A549 (cell line): ENCODE results near the gene IGF2. TPM values are rescaled to one million over a fixed set of nuclear protein-coding genes. Genes with fewer than 3 reads are reported as not detected.

Experiments used
- ATAC-seq, 2 experiments: fragments of 200-7000 bp in 1 of 2; fragments of >200 bp in 1 of 2; cut with Nextera tagmentation in 1 of 2; cut with Tn5 transposase in 1 of 2; 3 replicates each; pipeline versions ENCODE4 v1.8.0 to v1.9.1; 2018 to 2020; ENCODE audit warnings: mild to moderate bottlenecking in 1 of 2, moderate library complexity in 1 of 2
- CTCF ChIA-PET: fragments of 300-600 bp; sonication (Branson Sonifier 250); formaldehyde crosslinking; extraction: SDS; loops from one replicate; lab custom pipeline; 2021; ENCODE audit warnings: antibody characterized with exemption, inconsistent platforms; lab: Yijun Ruan, JAX
- POLR2A ChIA-PET: fragments of 350-600 bp; formaldehyde crosslinking; extraction: SDS; loops from one replicate; lab custom pipeline; 2021; ENCODE audit warnings: antibody characterized with exemption, inconsistent platforms; lab: Yijun Ruan, JAX
- DNase-seq, 2 experiments: peaks; one replicate each; pipeline versions ENCODE4 v3.0.0 to v3.0.0-alpha.2; 2011 to 2016; ENCODE audit warnings: low read depth in 1 of 2, low spot score in 1 of 2
- FAIRE-seq: peaks from 2 replicates; lab custom pipeline; 2011; peaks lifted over from hg19 to GRCh38; lab: Jason Lieb, UNC
- H3K27ac ChIP-seq, 2 experiments: fragments of >200 bp; sonication (Bioruptor Twin); formaldehyde crosslinking; 3 replicates each; pipeline ENCODE4 v1.5.1; 2016 to 2017
- H3K4me1 ChIP-seq: fragments of >200 bp; sonication (Bioruptor Twin); formaldehyde crosslinking; 3 replicates; pipeline ENCODE4 v1.6.1; 2016
- H3K4me2 ChIP-seq: fragments of >200 bp; sonication (Bioruptor Twin); formaldehyde crosslinking; 3 replicates; pipeline ENCODE4 v1.6.1; 2016
- H3K4me3 ChIP-seq: fragments of >200 bp; sonication (Bioruptor Twin); formaldehyde crosslinking; 3 replicates; pipeline ENCODE4 v1.5.1; 2016
- H3K9me3 ChIP-seq: fragments of >200 bp; sonication (Bioruptor Twin); formaldehyde crosslinking; 3 replicates; pipeline ENCODE4 v1.6.1; 2016
- BCL3 ChIP-seq: fragments of >200 bp; sonication (Bioruptor Twin); formaldehyde crosslinking; IDR thresholded peaks from 3 replicates; pipeline ENCODE4 v1.6.1; 2016
- BHLHE40 ChIP-seq: IDR thresholded peaks from 2 replicates; pipeline ENCODE4 v1.6.1; 2012; ENCODE audit warnings: low read depth, low read length, inconsistent platforms
- CBX2 ChIP-seq: fragments of 200-600 bp; sonication (generic); IDR thresholded peaks from 2 replicates; pipeline ENCODE4 v1.6.1; 2016; ENCODE audit warnings: low read depth, mild to moderate bottlenecking, borderline replicate concordance
- CEBPB ChIP-seq, 2 experiments: fragments of >200 bp in 1 of 2; sonication (Bioruptor Twin) in 1 of 2; formaldehyde crosslinking in 1 of 2; IDR thresholded peaks; 2 replicates each; pipeline ENCODE4 v1.6.1; 2012 to 2016
- CTCF ChIP-seq: fragments of >200 bp; sonication (Bioruptor Twin); formaldehyde crosslinking; IDR thresholded peaks from 3 replicates; pipeline ENCODE4 v1.5.1; 2016
- EHMT2 ChIP-seq: fragments of 200-600 bp; sonication (generic); IDR thresholded peaks from 2 replicates; pipeline ENCODE4 v1.6.1; 2016; ENCODE audit warnings: antibody characterized with exemption, low read depth, mild to moderate bottlenecking, moderate library complexity
- ELK1 ChIP-seq: fragments of 150-350 bp; IDR thresholded peaks from 2 replicates; pipeline ENCODE4 v1.6.1; 2014; ENCODE audit warnings: low read depth, mild to moderate bottlenecking, low read length
- FOSL2 ChIP-seq, 2 experiments: fragments of 450-650 bp in 1 of 2; fragments of >200 bp in 1 of 2; sonication (Bioruptor Twin) in 1 of 2; formaldehyde crosslinking; IDR thresholded peaks; 2 replicates each; pipeline versions ENCODE4 v1.5.0 to v1.6.1; 2016 to 2020; ENCODE audit warnings: mild to moderate bottlenecking in 1 of 2, moderate library complexity in 1 of 2
- FOXS1 ChIP-seq: fragments of 250-450 bp; sonication (Bioruptor Pico); IDR thresholded peaks from 2 replicates; pipeline ENCODE4 v1.5.0; 2020; ENCODE audit warnings: mild to moderate bottlenecking, moderate library complexity
- HDAC2 ChIP-seq: fragments of 200-600 bp; sonication (generic); IDR thresholded peaks from 2 replicates; pipeline ENCODE4 v1.6.1; 2016
- HES2 ChIP-seq: fragments of >200 bp; sonication (Bioruptor Twin); formaldehyde crosslinking; IDR thresholded peaks from 2 replicates; pipeline ENCODE4 v1.6.1; 2016
- HOXA7 ChIP-seq: fragments of 250-450 bp; sonication (Bioruptor Pico); IDR thresholded peaks from 2 replicates; pipeline ENCODE4 v1.5.0; 2020; ENCODE audit warnings: mild to moderate bottlenecking, moderate library complexity
- HOXB13 ChIP-seq: fragments of 250-450 bp; sonication (Bioruptor Pico); IDR thresholded peaks from 2 replicates; pipeline ENCODE4 v1.5.0; 2020; ENCODE audit warnings: low read depth, mild to moderate bottlenecking, moderate library complexity
- JUN ChIP-seq, 2 experiments: fragments of >200 bp; sonication (Bioruptor Twin); formaldehyde crosslinking; IDR thresholded peaks; 2 replicates in 1 of 2; 3 replicates in 1 of 2; pipeline ENCODE4 v1.6.1; 2016 to 2017
- JUNB ChIP-seq: fragments of >200 bp; sonication (Bioruptor Twin); formaldehyde crosslinking; IDR thresholded peaks from 2 replicates; pipeline ENCODE4 v1.6.1; 2016
- MAX ChIP-seq: IDR thresholded peaks from 2 replicates; pipeline ENCODE4 v1.6.1; 2012
- NFE2L2 ChIP-seq: fragments of 150-350 bp; conservative IDR thresholded peaks from 2 replicates; pipeline ENCODE4 v1.6.1; 2014; ENCODE audit warnings: low read length
- POLR2A ChIP-seq: IDR thresholded peaks from 2 replicates; pipeline ENCODE4 v1.6.1; 2012; ENCODE audit warnings: mild to moderate bottlenecking, low read length
- SREBF2 ChIP-seq: fragments of 450-650 bp; IDR thresholded peaks from 2 replicates; pipeline ENCODE4 v1.6.1; 2014; ENCODE audit warnings: mild to moderate bottlenecking, moderate library complexity
- ZC3H11A ChIP-seq: fragments of 450-650 bp; IDR thresholded peaks from 2 replicates; pipeline ENCODE4 v1.6.1; 2014; ENCODE audit warnings: antibody characterized with exemption, mild to moderate bottlenecking
- ZFP36 ChIP-seq: fragments of 450-650 bp; IDR thresholded peaks from 2 replicates; pipeline ENCODE4 v1.6.1; 2014; ENCODE audit warnings: borderline replicate concordance; ENCODE audit not compliant: partially characterized antibody
- WGBS: methylation state at CpG from one replicate; pipeline ENCODE4 v1.1.6; 2017; ENCODE audit errors: missing lambda C conversion rate; 5-methylcytosine and 5-hydroxymethylcytosine counted together
- polyA plus RNA-seq, 4 experiments: library from polyadenylated mRNA; depleted of rRNA in 3 of 4; stranded (reverse); fragments of >200 nt; fragmentation: RNase III in 1 of 4; extraction: RNeasy Plus Mini Kit Qiagen cat#74134 plus additional on column Dnase treatment in 1 of 4; gene quantifications; 2 replicates in 3 of 4; 3 replicates in 1 of 4; pipeline ENCODE4 v1.2.3, GENCODE V29; 2011 to 2017
- TF ChIP-seq, protein P1 (sequence below): IDR thresholded peaks from 2 replicates; pipeline ENCODE4 v1.6.1; 2012

Gene IGF2
- polyA plus RNA-seq, 2 of the 4 experiments (the other 2 are of a cell fraction) = 2.0 to 2.9 TPM

- Histone ChIP-seq H3K27ac (no peak overlapping the region), H3K4me2 (no peak overlapping the region), H3K9me3 (no peaks in the 10 kb centered on the region)
- no peak for DNase-seq
- CTCF ChIA-PET = interaction anchor here (0.6 to 25.5 kb wide), 47 partner anchors 12 to 524 kb away, joined by 3 to 1333 read pairs (median 9); partner anchors contain the start of genes H19, IGF2, INS and LSP1
- POLR2A ChIA-PET = no interaction called here
- TF ChIP-seq EHMT2 (no peak), HOXB13 (CRISPR knock-in tag) (no peak), CEBPB (IDR thresholded peaks at IDR 0.05) (no peak), JUN (IDR thresholded peaks at IDR 0.05) (no peak), FOXS1 (no peak), HES2 (no peak)
- TF ChIP-seq, all 56 proteins: peak for 0
- ATAC-seq (no peak), FAIRE-seq (no peak)
- H3K4me1 ChIP-seq = no peaks in the 10 kb centered on the region
- H3K4me3 ChIP-seq = no peak overlapping the region
- 42% methylated on average over 6 of the region's 8 CpGs for WGBS
Measured at GRCh38 chr11:2149460-2149859, 10.3 kb upstream of the IGF2 start.

DNA sequence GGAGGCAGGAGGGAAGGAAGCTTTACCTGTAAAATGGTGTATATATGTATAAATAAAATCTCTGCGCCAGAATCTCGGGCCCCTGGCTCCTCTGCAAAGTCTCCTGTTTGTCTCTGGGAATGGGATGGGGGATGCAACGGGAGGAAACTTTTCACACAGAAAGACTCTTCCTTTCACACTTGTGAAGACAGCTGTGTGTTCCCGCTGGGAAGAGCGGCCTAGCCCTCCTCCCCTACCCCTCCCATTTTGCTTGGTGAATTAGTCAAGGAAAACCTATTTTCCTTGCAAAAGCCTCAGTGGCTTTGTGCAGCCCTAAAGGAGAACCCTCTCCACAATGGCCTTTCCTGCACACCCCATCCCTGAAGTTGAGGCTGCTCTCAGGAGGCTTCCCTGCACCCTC is 9.4 kb upstream of the IGF2 start:
- TF ChIP-seq FOSL2 (IDR thresholded peaks at IDR 0.05) (no peak), FOSL2 (CRISPR knock-in tag; IDR thresholded peaks at IDR 0.05) (no peak), JUNB (no peak), NFE2L2 (no peak), HDAC2 (no peak), SREBF2 (no peak), CBX2 (no peak), ZFP36 (no peak), BCL3 (no peak), ELK1 (no peak), ZC3H11A (no peak), MAX (no peak), HOXA7 (CRISPR knock-in tag) (no peak), CTCF (no peak), POLR2A (no peak), BHLHE40 (no peak)
- TF ChIP-seq, protein P1, sequence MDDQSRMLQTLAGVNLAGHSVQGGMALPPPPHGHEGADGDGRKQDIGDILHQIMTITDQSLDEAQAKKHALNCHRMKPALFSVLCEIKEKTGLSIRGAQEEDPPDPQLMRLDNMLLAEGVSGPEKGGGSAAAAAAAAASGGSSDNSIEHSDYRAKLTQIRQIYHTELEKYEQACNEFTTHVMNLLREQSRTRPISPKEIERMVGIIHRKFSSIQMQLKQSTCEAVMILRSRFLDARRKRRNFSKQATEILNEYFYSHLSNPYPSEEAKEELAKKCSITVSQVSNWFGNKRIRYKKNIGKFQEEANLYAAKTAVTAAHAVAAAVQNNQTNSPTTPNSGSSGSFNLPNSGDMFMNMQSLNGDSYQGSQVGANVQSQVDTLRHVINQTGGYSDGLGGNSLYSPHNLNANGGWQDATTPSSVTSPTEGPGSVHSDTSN = no peak
- H3K4me3 ChIP-seq = no peak overlapping the region
- no peak overlapping the region for H3K4me2 ChIP-seq
- POLR2A ChIA-PET = no interaction called here
- CTCF ChIA-PET = interaction anchor here (0.6 to 25.5 kb wide), 16 partner anchors 11 to 497 kb away, joined by 3 to 1333 read pairs (median 106); partner anchors contain the start of genes IGF2, INS, MRPL23 and SYT8
- no peak overlapping the region for H3K27ac ChIP-seq
- DNase-seq (no peak), ATAC-seq (no peak), FAIRE-seq (no peak)
- no peaks in the 10 kb centered on the region for H3K9me3 ChIP-seq
- 76% methylated on average over 5 of the region's 5 CpGs for WGBS
- peaks cover 8% of the 10 kb centered on the region; the same call in 1 of the 3 replicates for H3K4me1 ChIP-seq
